Activated B cell treated with CpG ODN at 0.5 μM for 24 hours (primary cell): Measurements from ENCODE around the gene TMEM141. TPM values are rescaled to one million over a fixed set of nuclear protein-coding genes. Genes with fewer than 3 reads are reported as not detected.

ENCODE experiments used
- ATAC-seq: fragments of 200-7000 bp; cut with Tn5 transposase; one replicate; pipeline ENCODE4 v1.10.0; 2021; ENCODE audit warnings: low read depth, mild to moderate bottlenecking, moderate library complexity
- CTCF ChIA-PET: fragments of 350-600 bp; sonication (Branson Sonifier 250); formaldehyde crosslinking; loops from one replicate; lab custom pipeline; 2021; ENCODE audit warnings: antibody characterized with exemption; lab: Charles Lee
- POLR2A ChIA-PET: fragments of 350-600 bp; sonication (Branson Sonifier 250); formaldehyde crosslinking; loops from one replicate; lab custom pipeline; 2021; ENCODE audit warnings: antibody characterized with exemption; lab: Charles Lee
- DNase-seq: peaks from one replicate; pipeline ENCODE4 v3.0.0; 2022
- H3K27ac Mint-ChIP-seq: one replicate; pipeline ENCODE4 v1.8.0; 2020; ENCODE audit warnings: mixed read lengths
- H3K27me3 Mint-ChIP-seq: one replicate; pipeline ENCODE4 v1.8.0; 2021; ENCODE audit warnings: mixed read lengths
- H3K36me3 Mint-ChIP-seq: one replicate; pipeline ENCODE4 v1.8.0; 2021; ENCODE audit warnings: low read depth, mixed read lengths
- H3K4me1 Mint-ChIP-seq: one replicate; pipeline ENCODE4 v1.8.0; 2021; ENCODE audit warnings: mixed read lengths
- H3K4me3 Mint-ChIP-seq: one replicate; pipeline ENCODE4 v1.8.0; 2020; ENCODE audit warnings: mild to moderate bottlenecking, mixed read lengths
- H3K9me3 Mint-ChIP-seq: one replicate; pipeline ENCODE4 v1.8.0; 2020; ENCODE audit warnings: mixed read lengths
- intact Hi-C: fragments of 100-400 bp; cut with micrococcal nuclease; formaldehyde crosslinking; loops from one replicate; pipeline ENCODE4 v1.15.1; 2024
- total RNA-seq: library from RNA; stranded (reverse); gene quantifications from 2 replicates; pipeline ENCODE4 v1.2.3, GENCODE V29; 2022
- TF ChIP-seq, protein P1 (sequence below): fragments of 200-600 bp; IDR thresholded peaks from one replicate; pipeline ENCODE4 v1.8.0; 2022; ENCODE audit warnings: antibody characterized with exemption, mild to moderate bottlenecking

TMEM141 gene
- total RNA-seq, 1 donor from 2014 or later = 34.9 TPM

GRCh38 chr9:136804509-136805206, 13.5 kb downstream of the TMEM141 start:
- H3K27me3 Mint-ChIP-seq = no peaks in the 10 kb centered on the region
- POLR2A ChIA-PET = interaction anchor here (0.5 kb wide), 1 partner anchor 144 kb away, joined by 7 read pairs; no protein-coding TSS in a partner anchor

GRCh38 chr9:136805207-136805740, 14.1 kb downstream of the TMEM141 start:
- ATAC-seq = no peak
- ChIA-PET CTCF (interaction anchor here (4.0 kb wide), 1 partner anchor 37 kb away, joined by 17 read pairs; the partner anchor contains the start of gene AJM1), POLR2A (interaction anchor here (0.6 kb wide), 1 partner anchor 335 kb away, joined by 4 read pairs; no protein-coding TSS in a partner anchor)
- intact Hi-C loops = loop anchor here (5.0 kb wide), 1 partner anchor 187 kb away; the partner anchor contains the start of gene PAXX
- TF ChIP-seq, protein P1, sequence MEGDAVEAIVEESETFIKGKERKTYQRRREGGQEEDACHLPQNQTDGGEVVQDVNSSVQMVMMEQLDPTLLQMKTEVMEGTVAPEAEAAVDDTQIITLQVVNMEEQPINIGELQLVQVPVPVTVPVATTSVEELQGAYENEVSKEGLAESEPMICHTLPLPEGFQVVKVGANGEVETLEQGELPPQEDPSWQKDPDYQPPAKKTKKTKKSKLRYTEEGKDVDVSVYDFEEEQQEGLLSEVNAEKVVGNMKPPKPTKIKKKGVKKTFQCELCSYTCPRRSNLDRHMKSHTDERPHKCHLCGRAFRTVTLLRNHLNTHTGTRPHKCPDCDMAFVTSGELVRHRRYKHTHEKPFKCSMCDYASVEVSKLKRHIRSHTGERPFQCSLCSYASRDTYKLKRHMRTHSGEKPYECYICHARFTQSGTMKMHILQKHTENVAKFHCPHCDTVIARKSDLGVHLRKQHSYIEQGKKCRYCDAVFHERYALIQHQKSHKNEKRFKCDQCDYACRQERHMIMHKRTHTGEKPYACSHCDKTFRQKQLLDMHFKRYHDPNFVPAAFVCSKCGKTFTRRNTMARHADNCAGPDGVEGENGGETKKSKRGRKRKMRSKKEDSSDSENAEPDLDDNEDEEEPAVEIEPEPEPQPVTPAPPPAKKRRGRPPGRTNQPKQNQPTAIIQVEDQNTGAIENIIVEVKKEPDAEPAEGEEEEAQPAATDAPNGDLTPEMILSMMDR = no peak
- Mint-ChIP-seq H3K27ac (no peak overlapping the region), H3K27me3 (no peaks in the 10 kb centered on the region), H3K4me1 (peaks cover 42% of the 10 kb centered on the region), H3K4me3 (no peak overlapping the region), H3K36me3 (peaks cover 18% of the 10 kb centered on the region), H3K9me3 (no peaks in the 10 kb centered on the region)
- no peak for DNase-seq

More at GRCh38 chr9:136804509-136805206, 13.5 kb downstream of the TMEM141 start:
- no peak overlapping the region for H3K27ac Mint-ChIP-seq
- peaks cover 41% of the 10 kb centered on the region for H3K4me1 Mint-ChIP-seq
- H3K36me3 Mint-ChIP-seq = peaks cover 12% of the 10 kb centered on the region
- TF ChIP-seq, protein P1 = no peak
- no peak overlapping the region for H3K4me3 Mint-ChIP-seq
- CTCF ChIA-PET = no interaction called here
- H3K9me3 Mint-ChIP-seq = no peaks in the 10 kb centered on the region
- intact Hi-C loops = loop anchor here (5.0 kb wide), 1 partner anchor 188 kb away; the partner anchor contains the start of gene PAXX
- no peak for ATAC-seq
- no peak for DNase-seq

DNA sequence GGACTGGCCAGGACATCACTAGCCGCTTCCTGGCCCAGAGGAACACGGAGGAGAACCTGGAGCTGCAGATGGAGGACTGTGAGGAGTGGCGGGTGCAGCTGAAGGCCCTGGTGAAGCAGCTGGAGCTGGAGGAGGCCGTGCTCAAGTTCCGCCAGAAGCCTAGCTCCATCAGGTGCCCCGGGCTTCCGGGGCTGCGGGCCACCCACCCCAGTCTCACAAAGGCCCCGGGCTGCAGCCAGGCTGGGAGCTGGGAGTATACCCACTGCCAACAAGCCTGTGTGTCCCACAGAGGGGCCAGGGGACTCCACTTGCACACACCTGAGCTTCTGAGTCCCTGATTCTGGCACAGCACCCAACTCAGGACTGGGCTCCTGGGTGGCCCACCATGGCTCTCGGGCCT, 14.9 kb downstream of the TMEM141 start:
- POLR2A ChIA-PET = interaction anchor here (0.6 to 2.0 kb wide), 3 partner anchors 8 to 334 kb away, joined by 4 to 11 read pairs (median 4); partner anchors contain the start of gene PAXX
- CTCF ChIA-PET = interaction anchor here (4.0 kb wide), 1 partner anchor 36 kb away, joined by 17 read pairs; the partner anchor contains the start of gene AJM1

DNA sequence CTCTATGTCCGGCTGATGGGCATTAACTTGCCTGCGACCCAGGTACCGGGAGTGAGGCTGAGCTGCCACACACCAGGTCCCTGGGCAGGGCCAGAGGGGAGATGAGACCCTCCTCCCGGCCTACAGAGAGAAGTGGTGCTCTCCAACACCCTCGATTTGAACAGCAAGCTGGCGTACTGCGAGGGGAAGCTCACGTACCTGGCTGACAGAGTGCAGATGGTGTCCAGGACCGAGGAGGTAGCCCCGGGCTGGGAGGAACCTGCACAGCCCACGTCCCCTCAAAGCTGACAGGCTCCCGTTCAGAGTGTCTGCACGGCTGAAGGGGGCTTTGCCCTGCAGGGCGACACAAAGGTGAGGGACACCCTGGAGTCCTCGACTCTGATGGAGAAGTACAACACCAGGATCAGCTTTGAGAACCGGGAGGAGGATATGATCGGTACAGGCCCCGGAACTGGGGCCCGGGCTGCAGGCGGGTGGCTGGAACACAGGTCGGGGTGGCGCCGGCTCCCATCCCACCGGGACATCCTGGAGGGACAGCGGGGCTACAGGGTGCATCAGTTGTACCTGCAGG, 15.6 kb downstream of the TMEM141 start:
- intact Hi-C loops = loop anchor here (1.0 to 5.0 kb wide), 5 partner anchors 15 to 186 kb away; partner anchors contain the start of genes AJM1, PAXX, PHPT1 and TMEM141
- no peak for ATAC-seq
- Mint-ChIP-seq H3K4me3 (peak overlapping the region; percentile 88), H3K27me3 (no peaks in the 10 kb centered on the region), H3K27ac (peak overlapping the region; percentile 87), H3K4me1 (peaks cover 35% of the 10 kb centered on the region), H3K9me3 (no peaks in the 10 kb centered on the region), H3K36me3 (peaks cover 20% of the 10 kb centered on the region)
- POLR2A ChIA-PET = interaction anchor here (0.9 to 2.0 kb wide), 14 partner anchors 8 to 416 kb away, joined by 3 to 11 read pairs (median 4); partner anchors contain the start of genes AJM1, CCDC183, EDF1 and MAN1B1
- TF ChIP-seq, protein P1 = no peak
- DNase-seq = no peak
- CTCF ChIA-PET = interaction anchor here (4.0 kb wide), 1 partner anchor 36 kb away, joined by 17 read pairs; the partner anchor contains the start of gene AJM1

More for the DNA sequence above, 14.9 kb downstream of the TMEM141 start:
- Mint-ChIP-seq H3K4me1 (peaks cover 38% of the 10 kb centered on the region), H3K9me3 (no peaks in the 10 kb centered on the region), H3K36me3 (peaks cover 19% of the 10 kb centered on the region), H3K4me3 (peak overlapping the region; percentile 88), H3K27ac (no peak overlapping the region), H3K27me3 (no peaks in the 10 kb centered on the region)
- ATAC-seq (no peak), DNase-seq (no peak)
- intact Hi-C loops = loop anchor here (2.0 to 5.0 kb wide), 3 partner anchors 37 to 186 kb away; partner anchors contain the start of genes AJM1, PAXX and TRAF2
- TF ChIP-seq, protein P1 = no peak
